ENCODE data around the gene CAB39L. TPM values are rescaled to one million over a fixed set of nuclear protein-coding genes. Genes with fewer than 3 reads are reported as not detected.
A peak's percentile ranks its signal among the peaks of the same experiment; 100 is the strongest.

The CAB39L gene
- total and polyA plus RNA-seq, 2 of the 13 experiments (the other 11 are each of a cell fraction or from before 2014, with no cell fraction given), result 3.1 to 6.1 TPM

GRCh38 chr13:49296659-49297058 lies 147.2 kb downstream of the CAB39L start (continued):
- TF ChIP-seq, protein P1, sequence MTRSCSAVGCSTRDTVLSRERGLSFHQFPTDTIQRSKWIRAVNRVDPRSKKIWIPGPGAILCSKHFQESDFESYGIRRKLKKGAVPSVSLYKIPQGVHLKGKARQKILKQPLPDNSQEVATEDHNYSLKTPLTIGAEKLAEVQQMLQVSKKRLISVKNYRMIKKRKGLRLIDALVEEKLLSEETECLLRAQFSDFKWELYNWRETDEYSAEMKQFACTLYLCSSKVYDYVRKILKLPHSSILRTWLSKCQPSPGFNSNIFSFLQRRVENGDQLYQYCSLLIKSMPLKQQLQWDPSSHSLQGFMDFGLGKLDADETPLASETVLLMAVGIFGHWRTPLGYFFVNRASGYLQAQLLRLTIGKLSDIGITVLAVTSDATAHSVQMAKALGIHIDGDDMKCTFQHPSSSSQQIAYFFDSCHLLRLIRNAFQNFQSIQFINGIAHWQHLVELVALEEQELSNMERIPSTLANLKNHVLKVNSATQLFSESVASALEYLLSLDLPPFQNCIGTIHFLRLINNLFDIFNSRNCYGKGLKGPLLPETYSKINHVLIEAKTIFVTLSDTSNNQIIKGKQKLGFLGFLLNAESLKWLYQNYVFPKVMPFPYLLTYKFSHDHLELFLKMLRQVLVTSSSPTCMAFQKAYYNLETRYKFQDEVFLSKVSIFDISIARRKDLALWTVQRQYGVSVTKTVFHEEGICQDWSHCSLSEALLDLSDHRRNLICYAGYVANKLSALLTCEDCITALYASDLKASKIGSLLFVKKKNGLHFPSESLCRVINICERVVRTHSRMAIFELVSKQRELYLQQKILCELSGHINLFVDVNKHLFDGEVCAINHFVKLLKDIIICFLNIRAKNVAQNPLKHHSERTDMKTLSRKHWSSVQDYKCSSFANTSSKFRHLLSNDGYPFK (CRISPR knock-in tag; IDR thresholded peaks at IDR 0.05; ENCODE audit: borderline replicate concordance), result no peak
- TF ChIP-seq ZFAT (CRISPR knock-in tag; conservative IDR thresholded peaks at IDR 0.05), result no peak
- no peak for TF ChIP-seq ZNF501 (CRISPR knock-in tag; IDR thresholded peaks at IDR 0.05)
- TF ChIP-seq ZSCAN29 (CRISPR knock-in tag; conservative IDR thresholded peaks at IDR 0.05), result no peak
- TF ChIP-seq FLYWCH1 (CRISPR knock-in tag; IDR thresholded peaks at IDR 0.05), result no peak
- no peak for TF ChIP-seq IRF1 (CRISPR knock-in tag; IDR thresholded peaks at IDR 0.05; ENCODE audit: low read depth)
- no peak for TF ChIP-seq TBP (CRISPR knock-in tag; IDR thresholded peaks at IDR 0.05)
- TF ChIP-seq FOSL2 (CRISPR knock-in tag; IDR thresholded peaks at IDR 0.05), result no peak
- no peak for TF ChIP-seq ZNF256 (CRISPR knock-in tag; conservative IDR thresholded peaks at IDR 0.05)
- no peak for TF ChIP-seq NRL (CRISPR knock-in tag; IDR thresholded peaks at IDR 0.05; ENCODE audit: borderline replicate concordance)
- TF ChIP-seq TCF7 (IDR thresholded peaks at IDR 0.05; ENCODE audit: low read depth), result 0 out of 2 replicates have a peak, but pooled peaks have one; percentile 11
- TF ChIP-seq KLF12 (CRISPR knock-in tag; IDR thresholded peaks at IDR 0.05; ENCODE audit: borderline replicate concordance), result no peak
- TF ChIP-seq, protein P2, sequence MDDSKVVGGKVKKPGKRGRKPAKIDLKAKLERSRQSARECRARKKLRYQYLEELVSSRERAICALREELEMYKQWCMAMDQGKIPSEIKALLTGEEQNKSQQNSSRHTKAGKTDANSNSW (CRISPR knock-in tag; IDR thresholded peaks at IDR 0.05; ENCODE audit: borderline replicate concordance), result no peak
- no peak for TF ChIP-seq BRCA1 (CRISPR knock-in tag; IDR thresholded peaks at IDR 0.05)

Data from HepG2 (cell line).